GM19240 (cell line): ENCODE results near the gene SEC61A1.

Experiments used
- DNase-seq: peaks from one replicate; pipeline ENCODE4 v3.0.0; 2011; ENCODE audit warnings: low spot score; ENCODE audit not compliant: insufficient read length

SEC61A1 gene

DNA sequence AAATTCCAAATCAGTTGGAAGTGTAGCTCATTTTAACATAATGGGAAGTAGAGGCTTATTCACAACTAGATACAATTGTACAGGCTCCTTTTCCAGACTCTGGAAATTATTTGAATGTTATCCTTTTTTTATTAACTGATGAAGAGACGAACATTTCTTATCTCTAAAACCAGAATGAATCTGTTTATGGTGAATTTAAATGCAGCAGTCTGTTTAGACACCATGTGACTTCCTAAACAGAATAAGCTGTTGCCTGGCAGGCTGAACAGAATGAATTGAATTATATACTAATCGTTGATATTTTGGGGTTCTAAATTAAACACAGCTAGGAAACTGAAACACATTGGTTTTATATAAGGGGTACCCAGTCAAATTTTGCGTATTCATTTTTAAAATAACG, 4.0 kb downstream of the SEC61A1 start:
- DNase-seq: no peak

DNA sequence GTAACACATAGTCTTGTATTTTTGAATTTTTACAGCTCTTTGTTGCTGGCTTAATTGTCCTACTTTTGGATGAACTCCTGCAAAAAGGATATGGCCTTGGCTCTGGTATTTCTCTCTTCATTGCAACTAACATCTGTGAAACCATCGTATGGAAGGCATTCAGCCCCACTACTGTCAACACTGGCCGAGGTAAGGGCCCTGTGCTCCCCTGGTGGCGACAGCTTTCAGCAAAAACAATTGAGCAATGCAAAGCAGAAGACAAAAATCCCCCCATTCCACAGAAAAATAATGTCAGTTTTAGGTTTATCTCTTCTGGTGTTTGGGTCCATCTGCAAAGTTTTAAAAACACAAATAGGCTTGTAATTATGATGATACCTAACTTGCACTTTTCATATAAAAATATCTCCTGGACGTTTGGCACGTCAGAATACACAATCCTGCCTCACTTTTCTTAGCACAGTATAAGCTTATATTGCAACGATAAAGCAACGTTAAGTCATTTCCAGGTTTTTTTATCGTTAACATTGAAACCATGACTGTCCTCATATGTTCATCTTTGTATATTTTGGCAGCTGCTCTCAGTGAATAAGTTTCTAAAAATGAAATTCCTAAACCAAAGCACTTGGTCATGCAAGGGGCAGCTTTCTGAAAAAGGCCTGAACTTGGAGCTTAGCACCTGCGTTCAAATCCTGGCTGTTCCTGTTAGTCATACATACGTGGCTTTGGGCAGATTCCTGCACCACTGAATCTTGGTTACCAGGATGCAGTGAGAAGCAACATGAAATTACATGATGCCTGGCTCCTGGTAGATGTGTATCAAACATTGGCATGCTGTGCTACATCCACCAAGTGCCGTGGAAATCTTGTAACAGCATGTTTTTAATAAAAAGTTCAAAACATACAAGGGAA, 8.5 kb downstream of the SEC61A1 start:
- DNase-seq: no peak

DNA sequence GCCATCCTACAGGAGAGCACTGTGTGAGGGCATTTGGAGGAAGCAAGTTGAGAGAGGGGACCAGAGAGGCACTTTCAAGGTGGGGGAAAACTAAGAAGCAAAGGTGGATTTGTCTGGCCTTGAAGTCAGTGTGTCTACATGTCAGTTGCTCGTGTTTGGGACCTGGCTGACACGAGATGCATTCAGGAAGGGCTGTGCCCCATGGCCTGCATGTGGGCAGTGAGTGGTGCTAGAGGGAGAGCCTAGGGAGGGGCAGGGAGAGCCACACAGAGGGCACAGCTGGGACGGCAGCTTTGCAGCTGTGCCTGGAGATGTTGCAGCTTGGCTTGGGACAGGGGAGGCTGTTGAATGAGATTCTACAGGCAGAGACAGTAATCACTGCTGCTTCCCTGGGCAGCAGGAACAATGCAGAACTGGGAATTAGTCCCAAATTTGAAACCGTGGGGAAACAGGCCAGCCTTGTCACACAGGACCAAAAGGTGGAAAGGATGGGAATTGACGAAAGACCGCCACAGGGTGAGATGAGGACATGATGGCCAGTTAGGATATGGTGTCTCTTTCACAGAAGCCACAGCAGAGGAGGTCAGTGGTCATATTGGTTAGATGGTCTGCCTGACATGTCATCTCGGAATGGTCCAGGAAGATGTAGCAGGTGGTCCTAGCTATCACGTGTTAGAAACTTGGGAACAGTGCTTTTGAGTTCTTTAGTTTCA, 10.0 kb downstream of the SEC61A1 start:
- DNase-seq: no peak

DNA sequence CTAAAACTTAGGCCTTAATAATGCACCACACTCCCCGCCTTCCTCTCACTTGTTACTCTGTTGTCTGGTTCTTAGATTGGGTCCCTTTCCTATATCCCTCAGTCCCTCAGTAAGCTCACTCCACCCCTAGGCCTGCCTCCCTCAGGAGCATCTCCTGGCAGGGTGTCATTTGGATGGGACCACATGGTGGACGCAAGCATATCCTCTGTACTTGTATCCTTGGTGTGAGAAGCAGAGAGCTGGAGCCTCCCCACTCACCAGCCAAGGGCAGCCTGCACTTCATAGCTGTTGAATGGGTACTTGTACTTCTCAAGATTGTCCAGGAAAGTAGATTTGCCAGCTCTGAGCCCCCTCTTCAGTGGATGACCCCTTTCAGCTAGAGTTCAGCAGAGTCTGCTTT, 11.6 kb downstream of the SEC61A1 start:
- no peak for DNase-seq

DNA sequence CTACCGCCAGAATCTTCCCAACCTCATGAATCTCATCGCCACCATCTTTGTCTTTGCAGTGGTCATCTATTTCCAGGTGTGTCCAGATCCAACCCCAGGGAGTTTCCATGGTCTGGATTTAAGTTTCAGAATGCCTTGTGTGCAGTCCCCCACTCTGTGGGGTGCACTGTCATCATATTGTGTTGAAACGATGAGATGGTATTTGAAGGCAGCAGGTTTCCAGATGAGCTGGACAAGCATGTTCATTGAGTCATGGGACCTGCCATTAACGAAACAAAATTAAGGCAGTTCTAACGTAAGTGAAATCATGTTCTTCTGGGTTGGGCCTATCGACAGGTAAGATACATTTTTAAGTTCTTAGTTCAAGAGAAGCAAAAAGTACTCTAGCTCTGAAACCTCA, 12.7 kb downstream of the SEC61A1 start:
- DNase-seq: no peak

DNA sequence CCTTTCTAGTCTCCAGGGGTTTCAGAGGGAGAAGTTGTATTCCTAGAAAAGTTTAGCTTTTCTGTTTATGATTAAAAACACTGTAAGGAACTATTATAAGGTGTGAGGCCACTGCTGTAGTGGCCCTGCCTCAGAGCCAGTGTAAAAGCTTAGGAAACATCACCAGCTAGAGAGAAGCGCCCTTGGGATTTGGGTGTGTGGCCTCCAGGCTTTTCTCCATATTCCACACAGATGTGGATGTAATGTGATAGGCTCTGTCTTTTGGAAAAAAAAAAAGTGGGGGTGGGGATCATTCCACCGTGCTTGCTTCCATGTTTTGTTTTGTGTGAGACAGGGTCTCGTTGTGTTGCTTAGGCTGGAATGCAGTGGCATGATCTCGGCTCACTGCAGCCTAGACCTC, 13.9 kb downstream of the SEC61A1 start:
- DNase-seq: no peak

DNA sequence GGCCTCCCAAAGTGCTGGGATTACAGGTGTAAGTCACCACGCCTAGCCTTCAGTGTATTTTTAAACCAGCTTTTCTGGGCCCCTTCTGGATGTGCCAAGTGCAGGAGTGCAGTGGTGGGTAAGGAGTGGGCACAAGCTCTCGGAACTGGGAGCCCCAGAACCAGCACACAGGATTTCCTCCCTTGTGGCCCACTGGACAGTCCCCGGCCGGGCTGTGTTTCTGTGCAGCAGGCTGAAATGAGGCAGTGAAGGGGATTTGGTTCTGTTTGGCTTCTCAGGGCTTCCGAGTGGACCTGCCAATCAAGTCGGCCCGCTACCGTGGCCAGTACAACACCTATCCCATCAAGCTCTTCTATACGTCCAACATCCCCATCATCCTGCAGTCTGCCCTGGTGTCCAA, 14.4 kb downstream of the SEC61A1 start:
- no peak for DNase-seq

DNA sequence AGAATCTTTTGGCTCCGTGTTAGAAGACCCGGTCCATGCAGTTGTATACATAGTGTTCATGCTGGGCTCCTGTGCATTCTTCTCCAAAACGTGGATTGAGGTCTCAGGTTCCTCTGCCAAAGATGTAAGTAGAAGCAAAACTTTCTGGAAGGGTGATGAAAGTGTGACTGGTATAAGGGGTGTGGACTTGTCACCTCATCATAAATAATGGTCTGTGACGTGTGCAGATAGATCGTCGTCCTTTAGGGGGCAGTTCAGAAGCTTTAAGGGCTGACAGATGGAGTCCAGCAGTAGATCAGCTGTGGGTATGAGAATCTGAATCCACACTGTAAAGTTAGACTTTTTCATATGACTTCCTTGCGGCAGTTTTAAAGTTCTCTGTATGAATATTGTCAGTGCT, 15.3 kb downstream of the SEC61A1 start:
- DNase-seq: no peak

DNA sequence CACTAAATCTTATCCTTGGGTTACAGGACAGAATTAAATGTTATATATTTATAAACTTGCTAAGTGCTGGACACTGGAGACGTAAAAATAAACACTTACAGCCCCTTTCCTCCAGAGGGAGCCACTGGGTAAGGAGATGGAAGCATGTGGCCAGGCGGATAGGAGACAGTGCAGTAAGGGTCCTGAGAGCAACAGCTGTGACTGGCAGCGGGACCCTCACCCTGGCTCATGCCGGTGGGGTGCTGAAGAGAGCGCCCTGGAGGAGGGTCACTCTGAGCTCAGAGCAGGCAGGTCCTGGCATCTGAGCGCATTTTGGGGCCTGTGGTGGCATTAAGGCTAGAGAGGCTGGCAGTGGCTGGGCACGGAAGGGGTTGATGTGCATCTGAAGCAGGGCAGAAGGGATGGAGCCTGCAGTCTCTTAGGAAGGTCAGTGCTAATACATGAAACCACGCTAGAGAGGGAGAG, 16.0 kb downstream of the SEC61A1 start:
- DNase-seq: no peak

DNA sequence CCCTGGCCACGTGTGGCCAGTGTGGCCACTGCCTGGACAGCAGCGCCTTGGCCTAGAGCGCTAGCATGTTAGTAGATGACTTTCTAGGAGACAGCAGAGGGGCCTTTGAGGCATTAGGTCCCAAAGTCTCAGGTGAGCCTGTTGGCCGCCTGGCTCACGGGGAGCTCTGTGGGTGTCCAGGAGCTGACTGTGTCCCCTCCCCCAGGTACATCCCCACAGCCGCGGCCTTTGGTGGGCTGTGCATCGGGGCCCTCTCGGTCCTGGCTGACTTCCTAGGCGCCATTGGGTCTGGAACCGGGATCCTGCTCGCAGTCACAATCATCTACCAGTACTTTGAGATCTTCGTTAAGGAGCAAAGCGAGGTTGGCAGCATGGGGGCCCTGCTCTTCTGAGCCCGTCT, 17.0 kb downstream of the SEC61A1 start:
- no peak for DNase-seq

DNA sequence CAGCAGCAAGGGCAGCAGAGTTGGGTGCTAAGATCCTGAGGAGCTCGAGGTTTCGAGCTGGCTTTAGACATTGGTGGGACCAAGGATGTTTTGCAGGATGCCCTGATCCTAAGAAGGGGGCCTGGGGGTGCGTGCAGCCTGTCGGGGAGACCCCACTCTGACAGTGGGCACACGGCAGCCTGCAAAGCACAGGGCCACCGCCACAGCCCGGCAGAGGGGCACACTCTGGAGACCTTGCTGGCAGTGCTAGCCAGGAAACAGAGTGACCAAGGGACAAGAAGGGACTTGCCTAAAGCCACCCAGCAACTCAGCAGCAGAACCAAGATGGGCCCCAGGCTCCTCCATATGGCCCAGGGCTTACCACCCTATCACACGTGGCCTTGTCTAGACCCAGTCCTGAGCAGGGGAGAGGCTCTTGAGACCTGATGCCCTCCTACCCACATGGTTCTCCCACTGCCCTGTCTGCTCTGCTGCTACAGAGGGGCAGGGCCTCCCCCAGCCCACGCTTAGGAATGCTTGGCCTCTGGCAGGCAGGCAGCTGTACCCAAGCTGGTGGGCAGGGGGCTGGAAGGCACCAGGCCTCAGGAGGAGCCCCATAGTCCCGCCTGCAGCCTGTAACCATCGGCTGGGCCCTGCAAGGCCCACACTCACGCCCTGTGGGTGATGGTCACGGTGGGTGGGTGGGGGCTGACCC, 18.8 kb downstream of the SEC61A1 start:
- DNase-seq: no peak

DNA sequence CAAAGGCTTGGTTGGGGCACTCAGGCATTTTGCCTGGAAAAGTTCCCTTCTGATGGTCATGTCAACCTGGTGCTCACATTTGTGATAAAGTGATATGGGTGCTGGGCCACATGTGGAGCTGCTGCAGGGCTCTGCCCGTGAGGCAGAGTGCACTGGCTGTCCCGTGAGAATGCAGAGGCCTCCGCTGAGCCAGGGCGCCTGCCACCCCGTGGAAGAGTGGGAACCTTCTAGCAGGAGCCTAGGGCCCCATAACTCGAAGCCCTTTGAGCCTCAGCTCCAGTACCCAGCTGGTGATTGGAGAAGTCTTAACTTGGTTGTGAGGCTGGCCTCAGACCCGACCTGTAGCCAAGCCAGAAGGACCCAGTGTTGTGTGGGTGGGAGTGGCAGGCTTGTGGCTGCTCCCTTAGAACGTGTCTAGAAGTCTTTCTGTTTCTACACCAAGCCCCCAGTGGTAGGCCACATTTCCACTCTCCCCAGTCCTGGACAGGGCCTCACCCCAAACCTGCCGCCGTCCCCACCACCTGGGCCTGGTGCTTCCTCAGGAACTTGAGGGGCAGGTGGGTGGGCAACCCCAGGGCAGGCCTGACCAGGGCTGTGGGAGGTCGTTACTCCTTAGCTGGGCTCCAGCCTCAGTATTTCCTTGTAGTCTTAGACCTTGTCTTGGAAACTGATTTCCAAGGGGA, 19.7 kb downstream of the SEC61A1 start:
- no peak for DNase-seq

DNA sequence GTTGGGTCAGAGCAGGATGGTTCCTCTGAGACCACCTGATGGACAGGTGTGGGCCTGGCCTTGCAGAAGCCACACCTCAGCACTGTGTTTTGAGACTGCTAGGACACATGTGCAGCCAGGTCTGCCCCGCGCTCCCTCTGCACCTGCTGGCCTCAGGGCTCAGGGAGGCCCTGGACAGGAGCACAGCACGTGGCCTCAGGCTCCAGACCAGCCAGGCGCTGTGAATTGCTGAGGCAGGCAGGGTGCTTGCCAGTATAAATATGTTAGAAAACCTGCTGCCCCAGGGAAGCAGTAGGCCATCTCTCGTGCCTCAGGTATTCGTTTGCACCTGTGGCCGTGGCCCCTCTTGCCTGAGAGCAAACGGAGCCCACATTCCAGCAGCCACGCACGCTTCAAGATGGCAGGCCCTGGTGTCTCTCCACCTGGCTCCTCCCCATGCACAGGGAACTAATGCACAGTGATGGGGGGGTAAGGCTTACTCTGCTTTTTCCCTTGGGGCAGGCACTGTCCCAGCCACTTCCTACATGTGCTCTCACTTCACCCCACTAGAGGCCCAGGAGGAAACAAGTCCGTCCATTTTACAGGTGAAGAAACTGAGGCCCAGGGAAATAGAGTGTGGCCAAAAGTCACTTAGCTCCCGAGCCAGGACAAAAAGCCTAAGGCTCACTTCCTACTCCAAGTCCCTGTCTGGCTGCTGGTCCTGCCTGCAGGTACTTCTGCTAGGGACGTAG, 20.4 kb downstream of the SEC61A1 start:
- DNase-seq: no peak

DNA sequence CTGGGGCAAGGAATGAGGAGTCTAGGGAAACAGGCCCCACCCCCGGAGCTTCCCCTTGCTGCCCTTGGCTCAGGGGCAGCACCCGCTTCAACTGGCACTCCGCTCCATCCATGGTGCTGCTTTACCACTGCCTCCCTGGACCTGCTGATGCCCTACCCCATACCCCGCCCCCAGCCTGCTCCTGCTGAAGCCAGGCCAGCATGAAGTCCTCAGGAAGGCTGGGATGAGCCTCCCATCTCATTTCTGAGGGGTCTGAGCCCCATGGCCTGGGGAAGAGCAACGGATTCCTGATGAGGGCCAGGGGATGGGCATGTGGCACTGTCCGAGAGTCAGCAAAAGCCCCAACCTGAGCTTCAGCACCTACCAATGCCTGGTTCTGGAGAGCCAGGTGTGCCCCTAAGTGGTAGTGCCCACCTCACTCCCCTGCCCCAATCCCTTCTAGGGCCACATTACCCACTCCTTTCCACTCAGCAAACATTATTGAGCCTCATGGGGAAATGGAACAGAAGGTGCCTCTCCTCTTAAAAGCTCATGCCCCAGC, 21.0 kb downstream of the SEC61A1 start:
- no peak for DNase-seq

DNA sequence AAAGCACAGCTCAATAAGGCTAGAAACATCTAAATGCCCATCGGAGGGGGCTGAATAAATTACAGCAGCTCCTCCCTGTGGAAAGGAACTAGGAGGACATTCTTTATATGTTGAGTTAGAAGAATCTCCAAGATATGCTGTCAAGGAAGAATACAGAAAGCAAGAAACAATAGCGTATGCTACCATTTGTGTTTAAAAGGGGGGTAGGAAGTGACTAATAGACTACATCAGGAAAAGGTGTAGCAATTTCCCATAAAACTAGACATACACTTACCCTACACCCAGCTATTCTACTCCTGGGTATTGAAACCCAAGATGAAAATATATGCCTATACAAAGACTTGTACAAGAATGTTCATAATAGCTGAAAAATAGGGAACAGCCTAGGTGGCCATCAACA, 21.6 kb downstream of the SEC61A1 start:
- no peak for DNase-seq

DNA sequence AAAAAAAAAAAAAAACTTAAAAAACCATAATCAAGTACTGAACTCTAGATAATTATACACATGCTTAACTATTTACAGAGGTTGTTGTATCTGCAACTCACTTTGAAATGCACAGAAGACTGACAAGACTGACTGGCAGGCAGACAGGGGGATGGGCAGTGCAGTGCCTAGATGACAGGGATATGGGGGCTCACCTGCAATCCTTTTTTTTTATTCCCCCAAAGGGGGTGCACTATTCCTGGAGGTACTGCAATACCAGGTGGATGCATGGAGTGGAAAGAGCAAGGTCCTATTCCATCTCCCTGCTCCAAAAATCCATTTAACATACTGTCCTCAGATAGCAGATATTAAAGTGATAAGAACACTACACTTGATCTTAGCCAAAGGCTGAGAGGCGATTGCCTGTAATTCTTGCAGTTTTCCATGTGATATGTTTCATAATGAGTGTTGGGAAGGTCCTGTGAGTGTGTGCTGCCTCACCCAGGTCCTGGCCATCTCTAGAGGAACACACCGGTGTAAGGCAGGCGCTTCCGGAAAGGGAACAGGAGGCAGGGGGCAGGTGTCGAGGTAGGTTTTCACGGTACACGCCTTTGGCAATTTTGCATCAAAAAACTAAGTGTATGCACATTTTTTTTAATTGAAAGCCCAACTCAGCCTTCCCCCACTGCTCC, 22.7 kb downstream of the SEC61A1 start:
- DNase-seq: no peak

DNA sequence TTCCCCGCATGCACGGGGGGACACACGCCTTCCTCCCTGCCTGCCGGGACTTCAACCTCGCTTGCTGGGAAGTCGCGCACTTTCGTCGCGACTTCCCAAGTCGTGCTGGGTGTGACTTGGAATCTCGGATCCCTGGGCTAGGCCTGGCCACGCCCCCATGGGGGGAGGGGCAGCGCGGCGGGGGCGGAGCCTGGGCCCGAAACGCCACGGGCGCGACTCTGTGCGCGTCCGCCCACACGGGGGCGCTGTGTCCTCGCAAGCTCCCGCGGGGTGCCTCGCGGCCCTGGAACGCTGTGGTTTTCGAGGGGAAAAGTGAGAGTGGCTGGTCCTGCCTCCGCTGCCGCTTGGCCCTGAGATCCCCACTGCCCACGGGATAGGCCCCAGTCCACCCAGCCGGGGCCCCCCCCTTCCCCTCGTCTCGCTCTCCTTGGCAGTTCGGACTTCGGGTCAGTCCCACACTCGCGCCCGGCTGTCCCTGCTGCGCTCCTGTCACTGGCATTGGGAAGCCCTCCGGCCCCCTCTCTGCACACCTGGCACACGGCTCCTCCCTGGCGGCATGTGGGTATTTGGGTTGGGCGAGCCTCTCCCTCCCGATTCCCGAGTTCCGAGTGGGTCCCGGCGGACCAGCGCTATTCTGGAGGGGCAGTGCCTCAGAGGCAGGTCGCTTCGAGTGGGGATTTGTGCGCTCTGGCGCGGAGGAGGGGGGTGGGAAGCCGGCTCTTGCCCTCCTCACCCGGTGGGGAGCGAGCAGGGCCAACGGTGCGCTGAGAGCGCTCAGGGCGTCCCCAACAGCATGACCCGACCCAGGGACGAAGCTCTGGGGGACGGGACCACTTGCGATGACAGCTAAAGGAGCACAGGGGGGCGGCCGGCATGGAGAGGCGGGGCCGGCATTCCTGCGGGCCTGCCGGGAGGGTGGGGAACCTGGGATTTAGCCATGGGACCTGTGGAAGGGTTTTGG, 23.6 kb downstream of the SEC61A1 start:
- DNase-seq: peak; percentile 59

DNA sequence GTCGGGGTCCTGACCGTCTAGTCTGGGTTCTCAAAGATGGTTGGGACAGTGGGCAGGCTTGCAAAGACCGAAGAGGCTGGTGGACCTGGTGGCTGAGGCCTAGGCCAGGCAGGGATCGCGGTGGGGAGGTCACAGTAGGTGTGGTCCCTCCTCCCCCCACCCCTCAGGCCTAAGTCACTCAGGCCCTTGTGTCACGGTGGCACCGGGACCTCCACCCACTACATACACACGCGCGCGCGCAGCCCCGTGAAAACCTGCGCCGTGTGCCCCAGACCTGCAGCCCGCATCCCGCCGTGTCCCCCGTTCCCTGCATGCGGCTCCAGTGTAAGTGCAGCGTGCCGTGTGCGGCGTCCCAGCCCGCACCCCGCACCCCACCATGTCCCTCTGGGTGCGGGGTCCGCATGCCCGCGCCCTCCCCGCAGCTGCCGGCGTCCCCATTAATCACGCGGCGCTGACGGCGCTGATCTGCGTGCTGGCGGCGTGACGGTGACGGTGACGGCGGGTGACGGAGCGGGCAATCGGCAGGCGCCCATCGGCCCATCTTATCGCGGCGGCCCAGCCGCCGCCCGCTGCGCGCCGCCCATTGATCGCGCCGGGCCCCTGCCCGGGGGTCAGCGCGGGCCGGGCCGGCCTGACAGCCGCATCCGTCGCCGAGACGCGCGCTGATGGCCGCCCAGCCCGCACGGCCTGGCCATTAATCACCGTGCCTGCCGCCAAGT, 24.4 kb downstream of the SEC61A1 start:
- no peak for DNase-seq
